SK-N-SH (cell line): Measurements from ENCODE around the gene ATP5MG. TPM values are rescaled to one million over a fixed set of nuclear protein-coding genes. Genes with fewer than 3 reads are reported as not detected.
A peak's percentile ranks its signal among the peaks of the same experiment; 100 is the strongest.

ENCODE experiments used
- CTCF ChIA-PET: fragments of 300-600, 350-600 bp; formaldehyde crosslinking; extraction: SDS; loops from one replicate; lab custom pipeline; 2021; lab: Yijun Ruan, JAX
- POLR2A ChIA-PET: fragments of 350-600 bp; sonication (Branson Sonifier 250); formaldehyde crosslinking; extraction: SDS; loops from one replicate; lab custom pipeline; 2020; ENCODE audit warnings: antibody characterized with exemption, inconsistent platforms; lab: Yijun Ruan, JAX
- DNase-seq: peaks from one replicate; pipeline ENCODE4 v3.0.0; 2012
- H2AFZ ChIP-seq: fragments of 200-600 bp; sonication (generic); 2 replicates; pipeline ENCODE4 v1.8.1; 2016; ENCODE audit warnings: antibody characterized with exemption, mild to moderate bottlenecking, low read depth
- H3F3A ChIP-seq: fragments of 200-600 bp; sonication (generic); replicated peaks from 2 replicates; pipeline ENCODE3; 2016; ENCODE audit warnings: antibody characterized with exemption, mild to moderate bottlenecking; ENCODE audit not compliant: insufficient read depth
- H3K27ac ChIP-seq, 2 experiments: fragments of 200-500 bp in 1 of 2; fragments of 200-600 bp in 1 of 2; sonication (Bioruptor generic) in 1 of 2; sonication (generic), shearing (Covaris generic) in 1 of 2; 2 replicates each; pipeline versions ENCODE4 v1.5.1 to v1.6.1; 2014 to 2016; ENCODE audit warnings: low read depth in 2 of 2, inconsistent platforms in 1 of 2, low read length in 1 of 2, mild to moderate bottlenecking in 1 of 2, mixed read lengths in 1 of 2
- H3K27me3 ChIP-seq: fragments of 200-600 bp; sonication (generic), shearing (Covaris generic); 2 replicates; pipeline ENCODE4 v1.6.1; 2016; ENCODE audit warnings: mixed run types; ENCODE audit not compliant: insufficient read depth
- H3K36me3 ChIP-seq, 2 experiments: fragments of 200-500 bp in 1 of 2; fragments of 200-600 bp in 1 of 2; sonication (Bioruptor generic) in 1 of 2; sonication (generic) in 1 of 2; replicated peaks in 1 of 2; 2 replicates each; pipeline versions ENCODE3 to v1.5.1; 2014 to 2016; ENCODE audit warnings: low read length in 1 of 2, mild to moderate bottlenecking in 1 of 2; ENCODE audit not compliant: insufficient read depth in 2 of 2, control insufficient read depth in 1 of 2
- H3K4me1 ChIP-seq, 2 experiments: fragments of 200-500 bp in 1 of 2; fragments of 200-600 bp in 1 of 2; sonication (Bioruptor generic) in 1 of 2; sonication (generic), shearing (Covaris generic) in 1 of 2; 2 replicates each; pipeline versions ENCODE4 v1.5.1 to v1.6.1; 2014 to 2016; ENCODE audit warnings: low read depth in 1 of 2, low read length in 1 of 2, mixed run types in 1 of 2; ENCODE audit not compliant: insufficient read depth in 2 of 2, control insufficient read depth in 1 of 2
- H3K4me2 ChIP-seq: fragments of 200-600 bp; sonication (generic), shearing (Covaris generic); 2 replicates; pipeline ENCODE4 v1.6.1; 2017; ENCODE audit warnings: mixed run types
- H3K4me3 ChIP-seq, 2 experiments: fragments of 200-500 bp in 1 of 2; fragments of 200-600 bp in 1 of 2; sonication (Bioruptor generic) in 1 of 2; sonication (generic), shearing (Covaris generic) in 1 of 2; 2 replicates each; pipeline versions ENCODE4 v1.5.1 to v1.8.1; 2014 to 2016; ENCODE audit warnings: low read depth in 2 of 2, inconsistent platforms in 1 of 2, low read length in 1 of 2, mild to moderate bottlenecking in 1 of 2, mixed read lengths in 1 of 2, moderate library complexity in 1 of 2
- H3K79me2 ChIP-seq: fragments of 200-600 bp; sonication (generic); 2 replicates; pipeline ENCODE4 v1.8.1; 2017; ENCODE audit warnings: mild to moderate bottlenecking; ENCODE audit not compliant: insufficient read depth
- H3K9ac ChIP-seq: fragments of 200-600 bp; sonication (generic); 2 replicates; pipeline ENCODE4 v1.6.1; 2017; ENCODE audit warnings: mixed run types
- H3K9me2 ChIP-seq: fragments of 200-600 bp; sonication (generic); 2 replicates; pipeline ENCODE4 v1.6.1; 2017; ENCODE audit warnings: mixed run types
- H3K9me3 ChIP-seq: fragments of 200-600 bp; sonication (generic); 2 replicates; pipeline ENCODE4 v1.6.1; 2017; ENCODE audit warnings: mixed run types, mild to moderate bottlenecking, moderate library complexity
- H4K20me1 ChIP-seq: fragments of 200-600 bp; sonication (generic); 2 replicates; pipeline ENCODE4 v1.6.1; 2017; ENCODE audit warnings: mild to moderate bottlenecking, mixed run types; ENCODE audit not compliant: insufficient read depth
- CHD2 ChIP-seq: fragments of 150-350 bp; IDR thresholded peaks from 2 replicates; pipeline ENCODE4 v1.6.1; 2018; ENCODE audit warnings: low read length; ENCODE audit not compliant: partially characterized antibody
- EP300 ChIP-seq, 2 experiments: IDR thresholded peaks; 2 replicates each; pipeline versions ENCODE4 v1.4.0 to v1.6.1; 2012; ENCODE audit warnings: borderline replicate concordance in 1 of 2, low read depth in 1 of 2, low read length in 1 of 2
- EZH2phosphoT487 ChIP-seq: fragments of 200-600 bp; sonication (generic); IDR thresholded peaks from 2 replicates; pipeline ENCODE4 v1.6.1; 2017; ENCODE audit warnings: low read depth, mixed run types, mild to moderate bottlenecking, antibody characterized with exemption, moderate library complexity, borderline replicate concordance
- FOSL2 ChIP-seq: IDR thresholded peaks from 2 replicates; pipeline ENCODE4 v1.4.0; 2012; ENCODE audit warnings: low read depth, mild to moderate bottlenecking, moderate library complexity, borderline replicate concordance
- FOXJ3 ChIP-seq: sonication (generic); formaldehyde crosslinking; IDR thresholded peaks from 2 replicates; pipeline ENCODE4 v1.5.1; 2020; ENCODE audit warnings: mild to moderate bottlenecking, missing genetic modification reagents
- GABPA ChIP-seq: IDR thresholded peaks from 2 replicates; pipeline ENCODE4 v1.4.0; 2012; ENCODE audit warnings: low read depth, mild to moderate bottlenecking
- GATA2 ChIP-seq: sonication (generic); formaldehyde crosslinking; IDR thresholded peaks from 2 replicates; pipeline ENCODE4 v1.5.0; 2020; ENCODE audit warnings: mild to moderate bottlenecking, missing genetic modification reagents
- MEF2A ChIP-seq: IDR thresholded peaks from 2 replicates; pipeline ENCODE4 v1.4.0; 2012; ENCODE audit warnings: low read depth, borderline replicate concordance
- POLR2AphosphoS5 ChIP-seq: IDR thresholded peaks from 2 replicates; pipeline ENCODE4 v1.6.1; 2012; ENCODE audit warnings: low read depth, low read length
- RAD21 ChIP-seq: IDR thresholded peaks from 2 replicates; pipeline ENCODE4 v1.6.1; 2012; ENCODE audit warnings: mild to moderate bottlenecking, low read length
- RCOR1 ChIP-seq: fragments of 150-350 bp; IDR thresholded peaks from 2 replicates; pipeline ENCODE4 v1.6.1; 2017; ENCODE audit warnings: antibody characterized with exemption, low read length
- RFX5 ChIP-seq: IDR thresholded peaks from 2 replicates; pipeline ENCODE4 v1.6.1; 2012; ENCODE audit warnings: mild to moderate bottlenecking, improper control_type of control experiment, low read length
- RXRA ChIP-seq: IDR thresholded peaks from 2 replicates; pipeline ENCODE4 v1.4.0; 2012; ENCODE audit warnings: low read depth, mild to moderate bottlenecking, borderline replicate concordance
- SIN3A ChIP-seq: IDR thresholded peaks from 2 replicates; pipeline ENCODE4 v1.6.1; 2012; ENCODE audit warnings: low read depth, mild to moderate bottlenecking, low read length, moderate library complexity, borderline replicate concordance
- SMC3 ChIP-seq: IDR thresholded peaks from 2 replicates; pipeline ENCODE4 v1.6.1; 2012; ENCODE audit warnings: low read depth, low read length, improper control_type of control experiment
- TAF1 ChIP-seq: IDR thresholded peaks from 2 replicates; pipeline ENCODE4 v1.6.1; 2012; ENCODE audit warnings: low read depth, mild to moderate bottlenecking, low read length, moderate library complexity, borderline replicate concordance
- TCF12 ChIP-seq: IDR thresholded peaks from 2 replicates; pipeline ENCODE4 v1.4.0; 2012
- WGBS: methylation state at CpG from one replicate; pipeline ENCODE4 v1.1.6; 2017; ENCODE audit warnings: low lambda C conversion rate; 5-methylcytosine and 5-hydroxymethylcytosine counted together
- polyA plus RNA-seq, 3 experiments: library from polyadenylated mRNA; depleted of rRNA; stranded (reverse); fragments of >200 nt; gene quantifications; 2 replicates each; pipeline ENCODE4 v1.2.3, GENCODE V29; 2012
- TF ChIP-seq, protein P1 (sequence below): fragments of 150-350 bp; IDR thresholded peaks from 2 replicates; pipeline ENCODE4 v1.6.1; 2016; ENCODE audit warnings: mild to moderate bottlenecking, low read depth, low read length
- TF ChIP-seq, protein P2 (sequence below): fragments of 200-600 bp; sonication (generic); IDR thresholded peaks from 2 replicates; pipeline ENCODE4 v1.6.1; 2017; ENCODE audit warnings: antibody characterized with exemption, mild to moderate bottlenecking, moderate library complexity

Gene ATP5MG
- polyA plus RNA-seq, 1 of the 3 experiments (the other 2 are of a cell fraction), result 140 TPM

DNA sequence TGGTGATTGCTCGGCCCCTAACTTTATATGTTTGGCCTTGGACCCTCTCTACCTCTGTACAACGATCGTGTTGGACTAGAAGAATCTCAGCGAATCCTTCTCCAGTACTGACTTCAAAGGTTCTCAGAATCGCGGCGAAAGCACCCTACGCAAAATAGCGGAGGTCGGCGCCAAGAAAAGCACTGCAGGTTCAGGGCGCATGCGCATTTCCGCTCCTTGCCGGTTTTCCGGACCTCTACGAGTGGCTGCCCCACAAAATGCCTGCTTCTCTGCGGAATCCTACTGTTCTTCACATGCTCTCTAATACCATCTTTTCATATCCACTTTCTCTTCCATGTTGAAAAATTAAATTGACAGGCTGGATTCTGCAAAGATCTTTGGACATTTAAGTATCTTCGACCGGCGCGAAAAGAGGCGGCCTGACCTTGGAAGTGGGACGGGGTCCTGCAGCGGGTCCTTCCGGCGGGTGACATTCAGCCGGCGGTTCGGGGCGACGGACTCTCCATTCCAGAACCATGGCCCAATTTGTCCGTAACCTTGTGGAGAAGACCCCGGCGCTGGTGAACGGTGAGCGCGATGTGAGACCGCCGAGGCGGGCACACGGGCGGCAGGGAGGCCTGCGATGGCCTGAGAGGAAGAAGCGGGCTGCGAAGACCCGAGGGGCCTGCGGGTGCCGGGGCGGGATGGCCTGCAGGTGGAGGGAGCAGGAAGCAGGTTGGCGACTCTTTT lies at the start of gene ATP5MG (continued):
- peak; percentile 77 for TF ChIP-seq SIN3A
- no peak for TF ChIP-seq RXRA
- TF ChIP-seq GABPA, result peak; percentile 66
- TF ChIP-seq TCF12, result no peak
- no peak for TF ChIP-seq GATA2 (CRISPR knock-in tag)
- TF ChIP-seq FOSL2, result no peak

GRCh38 chr11:118353084-118353710 lies 48.2 kb upstream of the ATP5MG start:
- H3K4me3 ChIP-seq, result peak overlapping the region in 1 of 2 experiments; percentile 25; a peak in 1 of 4 replicates

GRCh38 chr11:118358071-118358470 lies 43.3 kb upstream of the ATP5MG start:
- no peak for DNase-seq
- Histone ChIP-seq H3K79me2 (peaks cover 36% of the 10 kb centered on the region), H3K27me3 (no peaks in the 10 kb centered on the region), H3K9me2 (no peaks in the 10 kb centered on the region), H3K4me1 (peaks cover 0 to 6% of the 10 kb centered on the region in 2 experiments; a peak in 2 of 4 replicates), H3F3A (peaks cover 14% of the 10 kb centered on the region), H4K20me1 (no peaks in the 10 kb centered on the region), H3K36me3 (no peaks in the 10 kb centered on the region), H3K4me2 (no peak overlapping the region), H3K27ac (no peak overlapping the region), H3K9me3 (no peaks in the 10 kb centered on the region), H3K9ac (no peak overlapping the region), H2AFZ (no peak overlapping the region), H3K4me3 (no peak overlapping the region)
- ChIA-PET CTCF (interaction anchor here (1.5 kb wide), 1 partner anchor 160 kb away, joined by 4 read pairs; no protein-coding TSS in a partner anchor), POLR2A (no interaction called here)
- WGBS, result 36% methylated on average over 3 of the region's 3 CpGs
- no peak for TF ChIP-seq CHD2
- TF ChIP-seq TAF1, result no peak
- TF ChIP-seq RCOR1, result no peak
- TF ChIP-seq EZH2phosphoT487, result no peak
- TF ChIP-seq MEF2A, result no peak
- no peak for TF ChIP-seq EP300 (IDR thresholded peaks at IDR 0.05; ENCODE audit: borderline replicate concordance in 1 of 2, low read depth in 1 of 2, low read length in 1 of 2)
- no peak for TF ChIP-seq POLR2AphosphoS5
- TF ChIP-seq, protein P1, sequence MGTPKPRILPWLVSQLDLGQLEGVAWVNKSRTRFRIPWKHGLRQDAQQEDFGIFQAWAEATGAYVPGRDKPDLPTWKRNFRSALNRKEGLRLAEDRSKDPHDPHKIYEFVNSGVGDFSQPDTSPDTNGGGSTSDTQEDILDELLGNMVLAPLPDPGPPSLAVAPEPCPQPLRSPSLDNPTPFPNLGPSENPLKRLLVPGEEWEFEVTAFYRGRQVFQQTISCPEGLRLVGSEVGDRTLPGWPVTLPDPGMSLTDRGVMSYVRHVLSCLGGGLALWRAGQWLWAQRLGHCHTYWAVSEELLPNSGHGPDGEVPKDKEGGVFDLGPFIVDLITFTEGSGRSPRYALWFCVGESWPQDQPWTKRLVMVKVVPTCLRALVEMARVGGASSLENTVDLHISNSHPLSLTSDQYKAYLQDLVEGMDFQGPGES, result no peak
- TF ChIP-seq SIN3A, result no peak
- no peak for TF ChIP-seq FOSL2
- TF ChIP-seq FOXJ3 (CRISPR knock-in tag), result no peak
- TF ChIP-seq RFX5, result no peak
- TF ChIP-seq RAD21, result no peak
- TF ChIP-seq RXRA, result no peak

More at GRCh38 chr11:118353084-118353710, 48.2 kb upstream of the ATP5MG start:
- no peak overlapping the region for H2AFZ ChIP-seq
- no peak overlapping the region for H3K4me2 ChIP-seq
- H3K79me2 ChIP-seq, result no peaks in the 10 kb centered on the region
- POLR2A ChIA-PET, result no interaction called here
- no peaks in the 10 kb centered on the region for H3K9me3 ChIP-seq
- 3% methylated on average over 6 of the region's 6 CpGs for WGBS
- TF ChIP-seq, protein P2, sequence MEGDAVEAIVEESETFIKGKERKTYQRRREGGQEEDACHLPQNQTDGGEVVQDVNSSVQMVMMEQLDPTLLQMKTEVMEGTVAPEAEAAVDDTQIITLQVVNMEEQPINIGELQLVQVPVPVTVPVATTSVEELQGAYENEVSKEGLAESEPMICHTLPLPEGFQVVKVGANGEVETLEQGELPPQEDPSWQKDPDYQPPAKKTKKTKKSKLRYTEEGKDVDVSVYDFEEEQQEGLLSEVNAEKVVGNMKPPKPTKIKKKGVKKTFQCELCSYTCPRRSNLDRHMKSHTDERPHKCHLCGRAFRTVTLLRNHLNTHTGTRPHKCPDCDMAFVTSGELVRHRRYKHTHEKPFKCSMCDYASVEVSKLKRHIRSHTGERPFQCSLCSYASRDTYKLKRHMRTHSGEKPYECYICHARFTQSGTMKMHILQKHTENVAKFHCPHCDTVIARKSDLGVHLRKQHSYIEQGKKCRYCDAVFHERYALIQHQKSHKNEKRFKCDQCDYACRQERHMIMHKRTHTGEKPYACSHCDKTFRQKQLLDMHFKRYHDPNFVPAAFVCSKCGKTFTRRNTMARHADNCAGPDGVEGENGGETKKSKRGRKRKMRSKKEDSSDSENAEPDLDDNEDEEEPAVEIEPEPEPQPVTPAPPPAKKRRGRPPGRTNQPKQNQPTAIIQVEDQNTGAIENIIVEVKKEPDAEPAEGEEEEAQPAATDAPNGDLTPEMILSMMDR, result peak; percentile 81
- TF ChIP-seq RAD21 (peak; percentile 56), GATA2 (CRISPR knock-in tag) (no peak), SMC3 (peak; percentile 44), TAF1 (no peak)
- peaks cover 7% of the 10 kb centered on the region for H3F3A ChIP-seq
- no peaks in the 10 kb centered on the region for H3K36me3 ChIP-seq
- H4K20me1 ChIP-seq, result no peaks in the 10 kb centered on the region
- CTCF ChIA-PET, result interaction anchor here (0.6 to 5.6 kb wide), 22 partner anchors 10 to 219 kb away, joined by 3 to 34 read pairs (median 3); no protein-coding TSS in a partner anchor
- H3K27me3 ChIP-seq, result peaks cover 39% of the 10 kb centered on the region; the same call in 1 of the 2 replicates
- no peak overlapping the region for H3K9ac ChIP-seq
- no peaks in the 10 kb centered on the region; a peak in 1 of 4 replicates for H3K4me1 ChIP-seq
- no peak overlapping the region for H3K27ac ChIP-seq
- DNase-seq, result peak; percentile 20
- H3K9me2 ChIP-seq, result no peaks in the 10 kb centered on the region
